Activated CD8-positive, alpha-beta T cell treated with anti-CD3 and anti-CD28 coated beads for 36 hours (primary cell): ENCODE data around the gene CUBN. TPM values are rescaled to one million over a fixed set of nuclear protein-coding genes. Genes with fewer than 3 reads are reported as not detected.
"Not testable (repeated sequence)": the region's sequence is repeated elsewhere in the genome, so short reads cannot be mapped to it uniquely, and the experiment has no call there.

Source experiments
- ATAC-seq: fragments of 200-7000 bp; cut with Tn5 transposase; one replicate; pipeline ENCODE4 v1.10.0; 2021; ENCODE audit warnings: mild to moderate bottlenecking, moderate library complexity
- CTCF ChIA-PET: fragments of 350-600 bp; sonication (Branson Sonifier 250); formaldehyde crosslinking; loops from one replicate; lab custom pipeline; 2021; ENCODE audit warnings: antibody characterized with exemption; lab: Charles Lee
- POLR2A ChIA-PET: fragments of 350-600 bp; sonication (Branson Sonifier 250); formaldehyde crosslinking; loops from one replicate; lab custom pipeline; 2021; ENCODE audit warnings: antibody characterized with exemption; lab: Charles Lee
- DNase-seq: peaks from one replicate; pipeline ENCODE4 v3.0.0-alpha.2; 2020
- H3K27ac Mint-ChIP-seq: one replicate; pipeline ENCODE4 v1.8.0; 2021; ENCODE audit warnings: mild to moderate bottlenecking, mixed read lengths
- H3K27me3 Mint-ChIP-seq: one replicate; pipeline ENCODE4 v1.8.0; 2021; ENCODE audit warnings: mixed read lengths
- H3K36me3 Mint-ChIP-seq: one replicate; pipeline ENCODE4 v1.8.0; 2021; ENCODE audit warnings: low read depth, mixed read lengths
- H3K4me1 Mint-ChIP-seq: one replicate; pipeline ENCODE4 v1.8.0; 2021; ENCODE audit warnings: low read depth, mixed read lengths
- H3K4me3 Mint-ChIP-seq: one replicate; pipeline ENCODE4 v1.8.0; 2021; ENCODE audit warnings: mild to moderate bottlenecking, moderate library complexity, mixed read lengths
- H3K9me3 Mint-ChIP-seq: one replicate; pipeline ENCODE4 v1.8.0; 2021; ENCODE audit warnings: mixed read lengths
- CTCF ChIP-seq: fragments of 200-600 bp; IDR thresholded peaks from one replicate; pipeline ENCODE4 v1.8.0; 2022; ENCODE audit warnings: antibody characterized with exemption, mild to moderate bottlenecking
- intact Hi-C: fragments of 100-400 bp; cut with micrococcal nuclease; formaldehyde crosslinking; loops from one replicate; pipeline ENCODE4 v1.10.0; 2022
- total RNA-seq, 2 experiments: library from RNA; stranded (reverse); gene quantifications; one replicate each; pipeline ENCODE4 v1.2.3, GENCODE V29; 2021

The CUBN gene
- total RNA-seq, 2 experiments from 2014 or later, result 0.38 to 0.65 TPM

- no peaks in the 10 kb centered on the region for H3K4me1 Mint-ChIP-seq
- DNase-seq (no peak), ATAC-seq (no peak)
- intact Hi-C loops, result no loop called here
- no peak overlapping the region for H3K4me3 Mint-ChIP-seq
- no peak for TF ChIP-seq CTCF
- no peaks in the 10 kb centered on the region for H3K27me3 Mint-ChIP-seq
- POLR2A ChIA-PET, result no interaction called here
- CTCF ChIA-PET, result interaction anchor here (1.1 to 1.7 kb wide), 2 partner anchors 10 to 80 kb away, joined by 3 read pairs; partner anchors contain the start of gene TRDMT1
- no peak overlapping the region for H3K27ac Mint-ChIP-seq
- H3K36me3 Mint-ChIP-seq, result peaks cover 1% of the 10 kb centered on the region
- no peaks in the 10 kb centered on the region for H3K9me3 Mint-ChIP-seq
Measured at GRCh38 chr10:17120694-17121093, 8.9 kb downstream of the CUBN start.

- no peak for DNase-seq
- TF ChIP-seq CTCF, result no peak
- peaks cover 1% of the 10 kb centered on the region for H3K36me3 Mint-ChIP-seq
- H3K27me3 Mint-ChIP-seq, result no peaks in the 10 kb centered on the region
- ATAC-seq, result no peak
- CTCF ChIA-PET, result interaction anchor here (1.1 to 1.7 kb wide), 2 partner anchors 9 to 81 kb away, joined by 3 read pairs; partner anchors contain the start of gene TRDMT1
- no peak overlapping the region for H3K4me3 Mint-ChIP-seq
- H3K4me1 Mint-ChIP-seq, result peaks cover 3% of the 10 kb centered on the region
- no peak overlapping the region for H3K27ac Mint-ChIP-seq
- intact Hi-C loops, result no loop called here
- POLR2A ChIA-PET, result no interaction called here
- H3K9me3 Mint-ChIP-seq, result no peaks in the 10 kb centered on the region
Measured at GRCh38 chr10:17119845-17120244, 9.8 kb downstream of the CUBN start.

- ATAC-seq (no peak), DNase-seq (no peak)
- no peaks in the 10 kb centered on the region for H3K9me3 Mint-ChIP-seq
- POLR2A ChIA-PET, result no interaction called here
- TF ChIP-seq CTCF, result no peak
- no peak overlapping the region for H3K27ac Mint-ChIP-seq
- CTCF ChIA-PET, result no interaction called here
- H3K4me3 Mint-ChIP-seq, result no peak overlapping the region
- H3K27me3 Mint-ChIP-seq, result no peaks in the 10 kb centered on the region
- no peaks in the 10 kb centered on the region for H3K36me3 Mint-ChIP-seq
- intact Hi-C loops, result no loop called here
- H3K4me1 Mint-ChIP-seq, result peaks cover 3% of the 10 kb centered on the region
Measured at GRCh38 chr10:17116193-17116592, 13.4 kb downstream of the CUBN start.

GRCh38 chr10:17115683-17116082 is 13.9 kb downstream of the CUBN start:
- no peak for TF ChIP-seq CTCF
- Mint-ChIP-seq H3K27me3 (no peaks in the 10 kb centered on the region), H3K4me3 (no peak overlapping the region), H3K36me3 (no peaks in the 10 kb centered on the region), H3K27ac (no peak overlapping the region), H3K4me1 (peaks cover 3% of the 10 kb centered on the region), H3K9me3 (no peaks in the 10 kb centered on the region)
- ATAC-seq (no peak), DNase-seq (no peak)
- ChIA-PET POLR2A (no interaction called here), CTCF (no interaction called here)
- intact Hi-C loops, result no loop called here

- H3K4me3 Mint-ChIP-seq, H3K9me3 Mint-ChIP-seq: not testable (repeated sequence)
Measured at GRCh38 chr10:17114878-17115444, 14.7 kb downstream of the CUBN start.

More at GRCh38 chr10:17114878-17115444, 14.7 kb downstream of the CUBN start:
- ATAC-seq, result peak; percentile 95
- H3K4me1 Mint-ChIP-seq, CTCF ChIA-PET, H3K27me3 Mint-ChIP-seq, POLR2A ChIA-PET, H3K27ac Mint-ChIP-seq, H3K36me3 Mint-ChIP-seq, intact Hi-C loops, DNase-seq: not testable (repeated sequence)
